Subcutaneous adipose tissue (tissue), 4 donors: ENCODE results near the gene CALN1. TPM values are rescaled to one million over a fixed set of nuclear protein-coding genes. Genes with fewer than 3 reads are reported as not detected.

Source experiments
- total RNA-seq, 4 donors: library from RNA; depleted of rRNA; stranded (reverse); fragments of >200 nt; gene quantifications; one replicate each; pipeline ENCODE4 v1.1.0, GENCODE V29; 2016
- TF ChIP-seq, protein P1 (sequence below): fragments of 450-650 bp; IDR thresholded peaks from one replicate; pipeline ENCODE4 v1.5.1; 2016; ENCODE audit warnings: low read depth, mild to moderate bottlenecking, control low read depth, antibody characterized with exemption, moderate library complexity

The CALN1 gene
- total RNA-seq, 4 donors from 2014 or later: 0.19 to 0.68 (median 0.22) TPM; not detected in 1

DNA sequence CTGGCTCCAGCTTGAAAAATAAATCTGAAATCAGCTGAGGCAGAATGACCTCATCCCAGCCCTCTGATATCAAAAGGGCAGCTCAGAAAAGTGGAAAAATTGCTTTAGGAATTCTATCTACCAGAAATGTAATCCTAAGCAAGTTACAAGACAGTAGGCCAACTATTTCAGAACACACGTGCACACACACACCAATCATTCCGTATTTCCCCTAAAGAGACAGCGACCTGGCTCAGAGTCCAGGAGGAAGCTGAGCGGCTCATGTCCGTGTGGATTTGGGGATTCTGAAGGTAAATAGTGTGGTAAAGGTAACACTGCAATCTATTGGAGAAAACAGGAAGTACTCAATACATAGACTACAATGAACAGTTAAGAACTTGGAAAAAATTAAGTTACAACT, 288.2 kb downstream of the CALN1 start:
- TF ChIP-seq, protein P1, sequence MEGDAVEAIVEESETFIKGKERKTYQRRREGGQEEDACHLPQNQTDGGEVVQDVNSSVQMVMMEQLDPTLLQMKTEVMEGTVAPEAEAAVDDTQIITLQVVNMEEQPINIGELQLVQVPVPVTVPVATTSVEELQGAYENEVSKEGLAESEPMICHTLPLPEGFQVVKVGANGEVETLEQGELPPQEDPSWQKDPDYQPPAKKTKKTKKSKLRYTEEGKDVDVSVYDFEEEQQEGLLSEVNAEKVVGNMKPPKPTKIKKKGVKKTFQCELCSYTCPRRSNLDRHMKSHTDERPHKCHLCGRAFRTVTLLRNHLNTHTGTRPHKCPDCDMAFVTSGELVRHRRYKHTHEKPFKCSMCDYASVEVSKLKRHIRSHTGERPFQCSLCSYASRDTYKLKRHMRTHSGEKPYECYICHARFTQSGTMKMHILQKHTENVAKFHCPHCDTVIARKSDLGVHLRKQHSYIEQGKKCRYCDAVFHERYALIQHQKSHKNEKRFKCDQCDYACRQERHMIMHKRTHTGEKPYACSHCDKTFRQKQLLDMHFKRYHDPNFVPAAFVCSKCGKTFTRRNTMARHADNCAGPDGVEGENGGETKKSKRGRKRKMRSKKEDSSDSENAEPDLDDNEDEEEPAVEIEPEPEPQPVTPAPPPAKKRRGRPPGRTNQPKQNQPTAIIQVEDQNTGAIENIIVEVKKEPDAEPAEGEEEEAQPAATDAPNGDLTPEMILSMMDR: no peak

DNA sequence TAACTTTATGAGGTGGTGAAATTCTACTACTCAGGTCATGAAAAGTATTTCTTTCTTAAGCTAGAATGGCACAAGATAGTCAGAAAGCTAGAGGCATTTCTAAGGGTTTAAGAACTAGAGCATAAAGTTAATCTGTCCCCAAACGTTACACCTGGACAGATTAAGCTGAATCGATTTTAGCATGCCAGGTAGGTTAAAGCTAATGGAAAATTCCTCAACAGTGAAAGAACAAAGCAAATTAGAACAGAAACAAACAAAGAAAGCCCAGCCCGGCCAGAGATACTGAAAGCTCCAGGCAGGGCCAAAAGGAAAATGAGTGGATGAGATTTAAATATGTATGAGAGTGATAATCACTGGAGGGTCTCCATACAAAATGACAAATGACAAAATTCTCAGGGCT, 293.8 kb downstream of the CALN1 start:
- TF ChIP-seq, protein P1: no peak

DNA sequence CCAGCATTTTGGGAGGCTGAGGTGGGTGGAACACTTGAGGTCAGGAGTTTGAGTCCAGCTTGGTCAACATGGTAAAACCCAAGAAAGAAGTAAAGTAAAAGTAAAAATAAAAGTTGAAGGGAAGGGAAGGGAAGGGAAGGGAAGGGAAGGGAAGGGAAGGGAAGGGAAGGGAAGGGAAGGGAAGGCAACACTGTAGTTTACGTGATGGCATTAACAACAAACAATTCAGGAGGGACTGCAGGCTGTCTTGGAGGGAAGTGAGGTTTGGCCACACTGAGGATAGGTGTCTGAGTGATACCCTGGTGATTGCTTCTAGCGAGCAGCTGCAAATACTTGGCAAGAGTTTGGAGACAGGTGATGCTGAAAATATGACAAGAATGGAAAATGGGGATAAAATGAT, 298.0 kb downstream of the CALN1 start:
- TF ChIP-seq, protein P1: no peak

DNA sequence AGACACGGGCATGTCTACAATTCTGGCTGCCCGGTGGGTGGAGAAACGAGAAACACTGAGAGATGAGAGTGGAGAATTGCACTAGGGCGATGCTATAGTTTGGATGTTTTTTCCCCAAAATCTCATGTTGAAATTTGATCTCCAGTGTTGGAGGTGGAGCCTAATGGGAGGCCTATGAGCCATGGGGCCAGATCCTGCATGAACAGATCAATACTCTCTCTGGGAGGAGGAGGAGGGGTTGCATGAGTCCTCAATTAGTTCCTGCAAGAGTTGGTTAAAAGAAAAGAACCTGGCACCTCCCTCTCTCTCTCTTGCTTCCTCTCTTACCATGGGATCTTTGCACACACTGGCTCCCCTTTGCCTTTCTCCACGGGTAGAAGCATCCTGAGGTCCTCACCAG, 299.1 kb downstream of the CALN1 start:
- TF ChIP-seq, protein P1: no peak

DNA sequence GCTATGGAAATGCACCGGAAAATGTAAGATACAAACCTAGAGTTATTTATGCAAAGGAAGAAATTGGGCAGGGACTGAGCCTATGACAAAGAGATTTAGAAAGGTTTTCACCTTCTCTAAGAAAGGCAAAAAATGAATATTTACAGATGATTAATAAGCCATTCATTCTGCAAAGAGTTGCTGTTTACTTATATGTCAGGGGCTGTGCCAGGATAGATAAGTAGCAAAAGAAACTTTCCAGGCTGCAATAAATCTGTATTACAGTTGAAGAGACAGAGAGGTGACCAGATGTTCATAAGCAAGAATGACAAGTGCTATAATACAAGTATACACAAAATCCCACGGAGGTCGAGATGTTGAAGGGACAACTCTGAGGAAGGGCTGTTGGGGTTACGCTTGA, 299.6 kb downstream of the CALN1 start:
- TF ChIP-seq, protein P1: no peak

DNA sequence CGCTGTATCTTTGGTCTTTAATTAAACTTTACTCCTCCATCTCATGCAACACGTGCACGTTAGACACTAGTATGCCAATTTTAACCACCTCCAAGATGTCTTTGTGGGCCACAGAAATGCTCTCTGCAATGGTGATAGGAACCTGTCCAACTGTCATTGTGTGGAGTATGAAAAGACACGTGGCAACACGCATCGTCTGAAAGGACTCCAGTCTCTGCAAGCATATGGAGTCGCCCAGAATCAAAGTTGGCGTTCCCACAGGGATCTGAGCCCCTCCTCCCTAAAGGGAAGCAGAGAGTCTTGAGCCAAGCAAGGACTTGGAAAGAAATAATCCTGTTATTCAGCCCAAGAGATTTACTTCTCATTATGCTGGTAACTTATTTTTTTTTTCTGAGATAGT, 301.1 kb downstream of the CALN1 start:
- TF ChIP-seq, protein P1: no peak

DNA sequence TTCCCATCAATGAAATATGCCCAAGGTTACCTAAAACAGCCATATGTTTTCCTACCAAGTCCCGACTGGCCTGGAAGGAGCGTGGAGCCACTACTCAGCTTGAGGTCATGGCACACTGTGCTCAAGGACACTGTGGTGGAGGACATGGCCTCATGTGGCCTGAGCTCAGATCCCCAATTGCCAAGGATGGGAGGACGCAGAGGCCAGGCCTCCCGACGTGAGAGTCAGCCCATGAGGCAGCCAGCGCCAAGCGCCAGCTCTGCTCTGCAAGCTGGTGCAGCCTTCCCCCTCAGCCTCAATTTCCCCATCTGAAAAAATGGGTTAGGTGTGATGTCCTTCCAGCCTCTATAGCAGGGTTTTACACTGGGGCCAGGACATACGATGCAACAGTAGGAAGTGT, 302.6 kb downstream of the CALN1 start:
- TF ChIP-seq, protein P1: no peak
